ENCODE data around the gene SLC6A3. TPM values are rescaled to one million over a fixed set of nuclear protein-coding genes. Genes with fewer than 3 reads are reported as not detected.

The SLC6A3 gene
- total RNA-seq, 2 experiments from 2014 or later: not detected

DNA sequence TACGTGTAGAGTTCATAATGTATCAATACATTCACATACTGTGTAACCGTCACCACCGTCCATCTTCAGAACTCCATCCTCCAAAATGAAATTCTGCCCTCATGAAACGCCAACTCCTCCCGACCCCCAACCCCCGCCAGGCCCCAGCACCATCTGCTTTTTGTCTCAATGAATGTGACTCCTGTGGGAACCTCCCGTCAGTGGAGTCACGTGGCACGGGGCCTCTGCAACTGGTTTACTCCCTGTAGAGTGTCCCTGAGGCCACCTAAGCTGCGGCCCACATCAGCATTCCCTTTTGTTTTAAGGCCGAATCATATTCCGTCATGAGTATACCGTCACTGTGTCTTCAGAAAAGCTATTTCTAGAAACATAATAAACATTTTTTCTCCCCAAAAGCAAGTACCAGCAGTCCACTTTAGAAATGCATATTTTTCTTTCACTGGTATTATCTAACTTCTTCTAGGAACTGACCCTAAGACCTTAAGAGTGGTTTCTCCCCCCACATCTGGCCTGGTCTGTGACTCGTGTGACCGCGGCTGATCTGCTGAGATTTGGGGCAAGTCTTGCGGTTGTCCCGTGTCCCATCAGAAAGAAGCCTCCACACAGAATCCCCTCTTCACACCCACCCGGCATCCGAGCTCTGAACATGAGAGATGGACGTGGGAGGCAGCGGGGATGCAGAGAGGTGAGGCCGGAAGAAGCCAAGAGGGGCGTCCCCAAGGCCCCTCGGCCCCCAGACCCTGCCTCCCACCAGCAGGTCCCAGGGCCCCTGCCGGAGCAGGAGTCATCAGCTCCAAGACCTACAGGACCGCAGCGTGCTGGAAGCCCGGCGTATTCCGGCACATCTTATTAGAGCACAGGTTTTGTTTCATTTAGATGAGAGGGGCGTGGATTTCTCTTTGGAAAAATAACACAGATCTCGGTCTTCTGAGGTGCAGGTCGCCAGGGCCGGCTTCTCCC, 38.3 kb downstream of the SLC6A3 start:
- Mint-ChIP-seq H3K4me3 (no peak overlapping the region), H3K4me1 (no peaks in the 10 kb centered on the region), H3K9me3 (ENCODE audit: low read depth) (no peaks in the 10 kb centered on the region), H3K27ac (no peak overlapping the region), H3K36me3 (ENCODE audit: low read depth) (no peaks in the 10 kb centered on the region), H3K27me3 (peaks cover 11% of the 10 kb centered on the region)
- POLR2A ChIA-PET: no interaction called here
- ATAC-seq: no peak
- CTCF ChIA-PET: no interaction called here
- no peak for DNase-seq
- intact Hi-C loops (cut with DNase I, micrococcal nuclease): no loop called here

DNA sequence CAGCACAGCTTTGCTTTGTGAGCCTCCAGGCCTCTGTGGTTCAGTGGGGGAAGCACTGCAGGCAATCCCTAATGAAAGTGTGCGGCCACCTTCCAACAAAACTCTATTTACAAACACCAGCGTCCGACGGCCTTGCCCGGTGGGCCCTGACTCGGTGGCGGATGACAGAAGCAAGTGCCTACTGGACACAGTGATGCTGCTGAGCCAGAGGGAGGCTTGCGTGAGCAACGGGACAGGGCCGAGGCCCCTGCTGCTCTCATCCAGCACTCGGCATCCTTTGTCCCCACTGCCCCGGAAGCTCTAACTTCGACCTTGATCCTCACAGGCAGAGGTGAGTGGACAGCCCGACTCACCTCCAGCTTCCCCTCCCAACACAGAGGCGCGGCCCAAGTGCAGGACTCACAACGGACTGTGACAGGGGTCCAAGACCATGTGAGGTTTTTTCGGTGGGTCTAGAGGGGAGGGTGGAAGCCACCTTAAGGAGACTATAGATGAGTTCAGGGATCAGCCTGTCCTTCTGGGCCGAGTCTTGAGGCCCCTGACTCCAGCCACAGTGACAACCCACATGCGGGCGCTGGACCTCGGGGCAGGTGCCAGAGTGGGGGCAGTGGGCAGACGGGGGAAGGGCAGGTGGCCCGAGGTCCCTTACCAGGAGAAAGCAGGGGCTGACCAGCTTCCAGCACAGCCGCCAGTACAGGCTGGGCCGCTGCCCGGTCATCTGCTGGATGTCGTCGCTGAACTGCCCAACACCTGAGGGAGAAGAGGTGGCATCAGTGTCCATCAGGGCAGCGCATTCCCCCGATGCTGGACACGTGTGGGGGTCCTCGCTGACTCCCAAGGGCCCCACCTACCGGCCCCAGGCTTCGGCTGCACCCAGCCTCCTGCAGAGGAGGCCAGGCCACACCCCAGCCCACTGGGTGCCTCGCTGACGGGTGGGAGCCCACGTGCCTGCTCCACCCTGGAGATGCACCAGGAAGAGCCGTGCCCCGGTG, 39.4 kb downstream of the SLC6A3 start:
- H3K4me3 Mint-ChIP-seq: no peak overlapping the region
- no peaks in the 10 kb centered on the region for H3K36me3 Mint-ChIP-seq (ENCODE audit: low read depth)
- H3K4me1 Mint-ChIP-seq: no peaks in the 10 kb centered on the region
- no peaks in the 10 kb centered on the region for H3K9me3 Mint-ChIP-seq (ENCODE audit: low read depth)
- intact Hi-C loops (cut with DNase I, micrococcal nuclease): no loop called here
- DNase-seq (no peak), ATAC-seq (no peak)
- POLR2A ChIA-PET: no interaction called here
- H3K27me3 Mint-ChIP-seq: peaks cover 11% of the 10 kb centered on the region
- CTCF ChIA-PET: no interaction called here
- H3K27ac Mint-ChIP-seq: no peak overlapping the region

DNA sequence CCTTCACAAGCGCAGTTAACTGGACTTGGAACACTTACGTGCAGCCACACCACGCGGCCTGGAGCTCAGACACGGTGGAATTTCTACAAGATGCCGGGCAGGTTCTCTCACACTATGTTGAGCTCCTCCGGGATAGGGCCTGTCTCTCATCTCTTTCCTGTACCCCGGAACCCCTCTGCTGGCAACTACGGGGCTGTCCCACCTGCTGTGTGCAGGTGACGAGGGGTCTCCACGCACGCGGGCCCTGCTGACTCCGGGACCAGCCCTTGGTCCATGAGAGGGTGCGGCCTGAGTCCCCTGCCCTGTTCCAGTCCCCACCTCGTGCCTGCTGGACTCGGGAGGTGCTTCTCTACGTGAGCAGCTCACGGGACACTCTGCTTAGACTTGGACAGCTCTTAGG, 40.1 kb downstream of the SLC6A3 start:
- H3K27ac Mint-ChIP-seq: no peak overlapping the region
- H3K4me1 Mint-ChIP-seq: no peaks in the 10 kb centered on the region
- POLR2A ChIA-PET: no interaction called here
- no peaks in the 10 kb centered on the region for H3K9me3 Mint-ChIP-seq (ENCODE audit: low read depth)
- CTCF ChIA-PET: no interaction called here
- no peak for DNase-seq
- peaks cover 8% of the 10 kb centered on the region for H3K27me3 Mint-ChIP-seq
- H3K36me3 Mint-ChIP-seq (ENCODE audit: low read depth): no peaks in the 10 kb centered on the region
- no peak for ATAC-seq
- intact Hi-C loops (cut with DNase I, micrococcal nuclease): no loop called here
- no peak overlapping the region for H3K4me3 Mint-ChIP-seq

DNA sequence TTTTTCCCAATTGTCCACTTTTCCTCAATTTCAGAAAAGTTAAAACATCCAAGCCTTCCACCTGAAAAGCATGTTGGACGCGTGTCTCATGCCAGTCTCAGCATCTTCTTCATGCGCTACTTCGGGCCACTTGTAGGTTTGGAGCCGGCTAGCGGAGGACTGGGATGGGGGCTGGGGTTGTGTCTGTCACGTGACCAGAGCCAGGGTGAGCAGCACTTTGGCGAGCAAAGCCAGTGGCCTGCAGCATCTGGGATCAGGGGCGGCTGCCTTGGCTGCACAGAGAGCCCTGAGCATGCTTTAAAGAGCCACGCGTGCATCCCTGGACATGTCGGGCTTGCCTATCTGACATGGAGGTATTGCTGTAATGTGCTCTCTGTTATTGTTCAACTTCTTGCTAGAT, 41.2 kb downstream of the SLC6A3 start:
- H3K9me3 Mint-ChIP-seq (ENCODE audit: low read depth): no peaks in the 10 kb centered on the region
- POLR2A ChIA-PET: no interaction called here
- ATAC-seq: no peak
- intact Hi-C loops (cut with DNase I, micrococcal nuclease): no loop called here
- H3K27ac Mint-ChIP-seq: no peak overlapping the region
- H3K27me3 Mint-ChIP-seq: peaks cover 8% of the 10 kb centered on the region
- no peak for DNase-seq
- CTCF ChIA-PET: interaction anchor here (0.6 to 0.9 kb wide), 2 partner anchors 24 to 803 kb away, joined by 3 read pairs; no protein-coding TSS in a partner anchor
- no peak overlapping the region for H3K4me3 Mint-ChIP-seq
- no peaks in the 10 kb centered on the region for H3K4me1 Mint-ChIP-seq
- H3K36me3 Mint-ChIP-seq (ENCODE audit: low read depth): no peaks in the 10 kb centered on the region

DNA sequence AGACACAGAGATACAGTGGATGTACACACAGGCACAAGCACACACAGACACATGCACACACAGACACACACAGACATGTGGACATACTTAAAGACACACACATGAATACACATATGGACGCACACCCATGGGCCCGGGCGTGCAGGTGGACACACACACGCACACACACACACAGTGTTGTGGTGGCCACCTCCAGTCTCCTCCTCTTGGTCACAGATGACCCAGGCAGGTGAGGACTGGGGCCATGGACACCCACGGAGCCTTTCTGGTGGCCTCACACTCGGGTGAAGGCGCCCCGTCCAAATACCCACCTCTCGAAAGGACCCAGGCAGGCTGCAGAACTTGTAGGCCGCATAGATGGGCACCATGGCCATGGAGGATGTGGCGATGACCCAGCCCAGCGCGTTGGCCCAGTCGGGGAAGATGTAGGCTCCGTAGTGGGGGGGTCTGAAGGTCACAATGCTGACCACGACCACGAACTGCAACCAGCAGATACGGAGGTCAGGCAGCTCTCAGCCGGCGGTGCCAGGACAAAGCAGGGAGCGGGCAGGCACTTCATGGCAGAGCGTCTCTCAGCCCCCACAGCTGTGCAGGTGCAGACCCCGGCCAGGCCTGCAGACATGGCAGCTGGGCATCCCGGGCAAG, 42.5 kb downstream of the SLC6A3 start:
- CTCF ChIA-PET: no interaction called here
- no peak overlapping the region for H3K4me3 Mint-ChIP-seq
- DNase-seq (no peak), ATAC-seq (no peak)
- no peaks in the 10 kb centered on the region for H3K4me1 Mint-ChIP-seq
- intact Hi-C loops (cut with DNase I, micrococcal nuclease): no loop called here
- H3K36me3 Mint-ChIP-seq (ENCODE audit: low read depth): no peaks in the 10 kb centered on the region
- POLR2A ChIA-PET: no interaction called here
- peaks cover 8% of the 10 kb centered on the region for H3K27me3 Mint-ChIP-seq
- H3K9me3 Mint-ChIP-seq (ENCODE audit: low read depth): no peaks in the 10 kb centered on the region
- H3K27ac Mint-ChIP-seq: no peak overlapping the region

DNA sequence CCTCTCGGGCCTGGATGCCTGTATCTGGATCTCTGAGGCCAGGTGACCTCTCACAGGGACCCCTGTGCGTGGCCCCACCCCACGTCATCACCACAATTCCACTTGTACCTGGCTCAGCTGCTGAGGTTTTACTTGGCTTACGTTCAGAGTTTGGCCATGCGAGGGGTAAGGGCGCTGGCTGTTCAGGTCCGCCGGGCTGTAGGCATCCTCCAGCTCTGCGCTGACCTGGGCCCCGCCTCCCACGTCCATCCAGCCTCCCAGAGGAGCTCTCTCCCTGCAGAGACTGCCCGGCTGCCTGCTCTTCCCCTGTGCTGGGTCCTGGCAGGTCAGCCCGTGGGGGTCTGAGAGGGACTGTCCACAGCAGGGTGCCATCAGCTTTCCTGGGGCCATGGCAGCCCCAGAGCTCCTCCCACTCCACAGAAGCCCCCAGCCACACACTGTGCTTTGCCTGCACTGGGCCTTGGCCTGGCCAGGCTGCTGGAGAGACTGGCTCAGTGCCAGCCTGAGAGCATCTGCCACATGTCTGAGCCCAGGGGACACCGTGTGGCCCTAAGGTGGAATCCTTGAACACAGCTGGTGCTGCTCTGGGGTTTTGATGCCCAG, 43.6 kb downstream of the SLC6A3 start:
- Mint-ChIP-seq H3K36me3 (ENCODE audit: low read depth) (no peaks in the 10 kb centered on the region), H3K27ac (no peak overlapping the region), H3K9me3 (ENCODE audit: low read depth) (no peaks in the 10 kb centered on the region), H3K4me1 (no peaks in the 10 kb centered on the region), H3K27me3 (peaks cover 10% of the 10 kb centered on the region), H3K4me3 (no peak overlapping the region)
- no peak for ATAC-seq
- CTCF ChIA-PET: no interaction called here
- POLR2A ChIA-PET: no interaction called here
- DNase-seq: no peak
- intact Hi-C loops (cut with DNase I, micrococcal nuclease): no loop called here

DNA sequence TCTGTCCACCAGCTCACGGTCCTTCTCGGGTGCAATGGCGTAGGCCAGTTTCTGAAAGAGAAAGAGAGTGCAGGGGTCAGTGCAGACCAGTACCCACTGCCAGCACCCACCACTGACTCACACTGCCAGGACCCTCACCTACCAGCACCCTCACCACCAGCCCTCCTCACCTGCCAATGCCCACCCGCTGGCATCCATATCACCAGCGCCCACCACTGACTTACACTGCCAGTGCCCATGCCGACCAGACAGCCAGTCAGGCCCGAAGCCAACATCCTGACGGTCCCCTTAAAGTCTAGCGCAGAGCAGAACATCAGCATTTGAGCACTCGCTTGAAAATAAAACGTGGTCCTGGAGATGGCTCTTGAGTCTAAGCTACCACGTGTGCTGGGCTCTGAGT, 44.3 kb downstream of the SLC6A3 start:
- no peaks in the 10 kb centered on the region for H3K36me3 Mint-ChIP-seq (ENCODE audit: low read depth)
- intact Hi-C loops (cut with DNase I, micrococcal nuclease): no loop called here
- no peak overlapping the region for H3K4me3 Mint-ChIP-seq
- no peaks in the 10 kb centered on the region for H3K4me1 Mint-ChIP-seq
- ATAC-seq (no peak), DNase-seq (no peak)
- peaks cover 8% of the 10 kb centered on the region for H3K27me3 Mint-ChIP-seq
- CTCF ChIA-PET: interaction anchor here (0.5 kb wide), 1 partner anchor 54 kb away, joined by 5 read pairs; no protein-coding TSS in a partner anchor
- no peak overlapping the region for H3K27ac Mint-ChIP-seq
- H3K9me3 Mint-ChIP-seq (ENCODE audit: low read depth): no peaks in the 10 kb centered on the region
- POLR2A ChIA-PET: no interaction called here

DNA sequence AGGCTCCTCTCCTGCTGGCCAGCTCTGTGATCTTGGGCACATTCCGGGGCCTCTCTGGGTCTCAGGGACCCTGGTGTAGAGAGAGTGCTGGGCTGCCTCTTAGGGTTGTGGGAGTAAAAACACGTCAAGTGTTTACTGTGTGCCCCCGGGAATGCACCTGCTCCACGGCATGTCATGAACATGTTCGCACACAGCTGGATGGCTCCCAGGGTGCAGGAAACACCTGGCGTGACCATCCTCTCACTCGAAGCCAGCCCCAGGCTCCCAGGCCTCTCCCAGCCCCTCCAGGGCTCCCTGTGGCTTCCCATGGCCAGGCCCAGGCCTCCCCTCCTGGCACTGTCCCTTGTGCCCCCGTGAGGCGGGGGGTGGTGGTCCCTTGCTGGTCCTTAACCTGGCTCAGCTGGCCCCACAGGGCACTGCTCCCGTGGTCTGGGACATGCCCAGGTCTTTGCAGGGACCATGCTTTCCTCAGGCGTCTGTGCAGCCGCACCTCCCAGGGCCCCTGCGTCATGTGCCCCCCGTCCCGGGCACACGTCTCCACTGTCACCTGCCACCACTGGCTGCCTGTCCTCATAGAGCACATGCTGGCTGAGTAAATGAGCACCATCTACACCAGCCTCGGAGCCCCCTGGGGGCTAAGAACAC, 44.9 kb downstream of the SLC6A3 start:
- Mint-ChIP-seq H3K27me3 (peaks cover 12% of the 10 kb centered on the region), H3K4me1 (no peaks in the 10 kb centered on the region), H3K4me3 (no peak overlapping the region), H3K9me3 (ENCODE audit: low read depth) (no peaks in the 10 kb centered on the region), H3K27ac (no peak overlapping the region), H3K36me3 (ENCODE audit: low read depth) (no peaks in the 10 kb centered on the region)
- ATAC-seq (no peak), DNase-seq (no peak)
- POLR2A ChIA-PET: no interaction called here
- intact Hi-C loops (cut with DNase I, micrococcal nuclease): no loop called here
- CTCF ChIA-PET: interaction anchor here (0.5 kb wide), 1 partner anchor 54 kb away, joined by 5 read pairs; no protein-coding TSS in a partner anchor

DNA sequence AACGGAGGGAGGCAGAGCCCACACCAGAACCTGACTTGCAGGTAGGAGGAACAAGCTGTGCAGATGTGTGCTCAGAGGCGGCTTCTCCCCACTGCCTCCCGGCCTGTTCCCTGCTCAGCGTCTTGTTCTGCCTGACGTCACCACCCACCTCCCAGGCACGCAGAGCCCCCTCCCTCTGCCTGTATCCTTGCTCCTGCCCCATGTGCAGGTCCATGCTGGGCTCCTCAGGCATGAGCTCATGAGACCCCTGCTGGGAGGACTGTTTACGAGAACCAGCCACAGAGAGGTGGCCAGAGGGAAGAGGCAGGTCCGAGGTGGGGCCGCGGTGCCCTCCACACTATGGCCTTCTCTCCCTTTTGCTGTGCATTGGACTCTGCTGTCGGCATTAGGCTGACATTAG, 45.5 kb downstream of the SLC6A3 start:
- no peak overlapping the region for H3K4me3 Mint-ChIP-seq
- no peak overlapping the region for H3K27ac Mint-ChIP-seq
- CTCF ChIA-PET: no interaction called here
- H3K36me3 Mint-ChIP-seq (ENCODE audit: low read depth): no peaks in the 10 kb centered on the region
- ATAC-seq: no peak
- H3K4me1 Mint-ChIP-seq: no peaks in the 10 kb centered on the region
- POLR2A ChIA-PET: no interaction called here
- no peak for DNase-seq
- no peaks in the 10 kb centered on the region for H3K9me3 Mint-ChIP-seq (ENCODE audit: low read depth)
- intact Hi-C loops (cut with DNase I, micrococcal nuclease): no loop called here
- H3K27me3 Mint-ChIP-seq: peaks cover 14% of the 10 kb centered on the region

DNA sequence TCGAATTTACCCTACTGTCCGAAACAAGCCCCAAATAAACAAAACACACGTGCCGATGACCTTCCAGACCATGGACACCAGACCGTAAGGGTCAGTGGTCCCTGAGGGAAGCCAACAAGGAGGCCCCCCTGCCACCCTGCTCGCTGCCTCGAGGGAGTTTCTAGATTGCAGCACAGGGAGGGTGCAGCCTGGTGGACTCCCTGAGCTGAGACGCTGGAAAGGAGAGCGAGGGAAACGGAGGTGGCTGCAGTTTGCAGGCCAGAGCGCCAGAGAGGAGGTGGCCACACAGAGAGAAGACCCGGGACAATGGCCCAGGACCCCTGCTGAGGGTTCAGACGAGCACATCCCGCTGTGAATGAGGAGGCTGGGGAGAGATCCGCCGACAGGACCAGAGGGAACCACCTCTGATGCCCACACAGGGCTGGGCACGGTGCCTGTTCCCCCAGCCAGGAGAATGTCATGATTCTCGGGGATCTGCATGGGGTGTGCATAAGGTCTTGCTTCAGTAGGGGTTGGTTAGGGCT, 48.9 kb downstream of the SLC6A3 start:
- Mint-ChIP-seq H3K4me3 (no peak overlapping the region), H3K27ac (no peak overlapping the region), H3K4me1 (no peaks in the 10 kb centered on the region), H3K27me3 (peaks cover 22% of the 10 kb centered on the region), H3K36me3 (ENCODE audit: low read depth) (no peaks in the 10 kb centered on the region), H3K9me3 (ENCODE audit: low read depth) (no peaks in the 10 kb centered on the region)
- ATAC-seq (no peak), DNase-seq (no peak)
- ChIA-PET POLR2A (no interaction called here), CTCF (no interaction called here)
- intact Hi-C loops (cut with DNase I, micrococcal nuclease): no loop called here
